ENCODE data around the gene ACAA2.

DNA sequence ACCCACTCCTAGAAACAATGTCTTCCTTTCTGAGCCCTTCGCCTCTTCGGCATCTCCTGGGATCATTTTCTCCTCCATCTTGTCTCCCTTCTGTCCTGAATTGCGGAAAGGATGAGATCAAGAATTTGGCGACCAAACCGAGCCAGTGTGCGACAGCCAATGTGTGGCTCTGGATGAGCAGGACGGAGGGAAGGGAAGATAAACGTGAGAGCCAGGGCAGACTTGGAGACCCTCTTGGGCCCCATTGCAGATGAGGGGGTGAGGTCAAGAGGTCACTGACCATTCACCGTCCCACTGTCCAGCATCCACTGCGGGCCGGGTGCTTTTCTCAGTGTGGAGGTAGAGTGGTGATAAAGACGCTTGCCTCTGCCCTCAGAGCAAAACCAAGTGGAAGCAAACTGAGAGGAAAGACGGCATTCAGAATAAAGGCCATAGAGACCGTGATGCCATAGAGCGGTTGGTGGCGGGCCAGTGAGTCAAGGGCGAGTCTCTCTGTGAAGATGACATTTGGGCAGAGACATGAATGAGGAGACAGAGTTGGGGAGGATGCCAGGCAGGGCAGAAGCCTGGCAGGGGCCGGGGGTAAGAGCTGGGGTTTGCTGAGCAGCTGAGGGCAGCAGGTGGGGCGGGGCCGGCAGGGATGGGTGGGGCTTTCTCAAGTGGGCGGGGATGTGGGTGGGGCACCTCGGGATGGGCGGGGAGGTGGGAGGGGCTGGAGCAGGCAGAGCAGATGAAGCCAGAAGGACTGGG lies 55.6 kb downstream of the ACAA2 start:
- TF ChIP-seq POLR2A (IDR thresholded peaks at IDR 0.05) (no peak), EP300 (IDR thresholded peaks at IDR 0.05) (no peak)
- TF ChIP-seq, protein P1, sequence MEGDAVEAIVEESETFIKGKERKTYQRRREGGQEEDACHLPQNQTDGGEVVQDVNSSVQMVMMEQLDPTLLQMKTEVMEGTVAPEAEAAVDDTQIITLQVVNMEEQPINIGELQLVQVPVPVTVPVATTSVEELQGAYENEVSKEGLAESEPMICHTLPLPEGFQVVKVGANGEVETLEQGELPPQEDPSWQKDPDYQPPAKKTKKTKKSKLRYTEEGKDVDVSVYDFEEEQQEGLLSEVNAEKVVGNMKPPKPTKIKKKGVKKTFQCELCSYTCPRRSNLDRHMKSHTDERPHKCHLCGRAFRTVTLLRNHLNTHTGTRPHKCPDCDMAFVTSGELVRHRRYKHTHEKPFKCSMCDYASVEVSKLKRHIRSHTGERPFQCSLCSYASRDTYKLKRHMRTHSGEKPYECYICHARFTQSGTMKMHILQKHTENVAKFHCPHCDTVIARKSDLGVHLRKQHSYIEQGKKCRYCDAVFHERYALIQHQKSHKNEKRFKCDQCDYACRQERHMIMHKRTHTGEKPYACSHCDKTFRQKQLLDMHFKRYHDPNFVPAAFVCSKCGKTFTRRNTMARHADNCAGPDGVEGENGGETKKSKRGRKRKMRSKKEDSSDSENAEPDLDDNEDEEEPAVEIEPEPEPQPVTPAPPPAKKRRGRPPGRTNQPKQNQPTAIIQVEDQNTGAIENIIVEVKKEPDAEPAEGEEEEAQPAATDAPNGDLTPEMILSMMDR (IDR thresholded peaks at IDR 0.05): no peak
